Neural crest cell (in vitro differentiated cells): ENCODE data around the gene LAPTM5. TPM values are rescaled to one million over a fixed set of nuclear protein-coding genes. Genes with fewer than 3 reads are reported as not detected.

Source experiments
- DNase-seq: peaks from one replicate; pipeline ENCODE4 v3.0.0; 2021; ENCODE audit warnings: low read depth, mixed read lengths, low spot score
- H3K27ac Mint-ChIP-seq: one replicate; pipeline ENCODE4 v1.8.0; 2021; ENCODE audit warnings: mild to moderate bottlenecking, mixed read lengths; ENCODE audit not compliant: unreplicated experiment
- H3K27me3 Mint-ChIP-seq: 2 replicates; pipeline ENCODE4 v1.8.0; 2021; ENCODE audit warnings: low read depth, mild to moderate bottlenecking, mixed read lengths
- H3K36me3 Mint-ChIP-seq: 2 replicates; pipeline ENCODE4 v1.8.0; 2021; ENCODE audit warnings: low read depth, mild to moderate bottlenecking, mixed read lengths
- H3K4me1 Mint-ChIP-seq: 2 replicates; pipeline ENCODE4 v1.8.0; 2021; ENCODE audit warnings: mixed read lengths
- H3K4me3 Mint-ChIP-seq: one replicate; pipeline ENCODE4 v1.8.0; 2021; ENCODE audit warnings: mild to moderate bottlenecking, mixed read lengths
- H3K9me3 Mint-ChIP-seq: 2 replicates; pipeline ENCODE4 v1.8.0; 2021; ENCODE audit warnings: mixed read lengths
- CTCF ChIP-seq: fragments of 200-600 bp; sonication (generic); conservative IDR thresholded peaks from 2 replicates; pipeline ENCODE4 v1.5.0; 2021; ENCODE audit warnings: antibody characterized with exemption, mild to moderate bottlenecking
- total RNA-seq: library from RNA; stranded (reverse); gene quantifications from 2 replicates; pipeline ENCODE4 v1.2.1, GENCODE V29; 2021

LAPTM5 gene
- total RNA-seq, 1 donor from 2014 or later, result 1.5 TPM

- peak overlapping the region; percentile 99 for H3K27ac Mint-ChIP-seq
- H3K4me3 Mint-ChIP-seq, result peak overlapping the region; percentile 65
- H3K9me3 Mint-ChIP-seq, result no peaks in the 10 kb centered on the region
- H3K27me3 Mint-ChIP-seq, result no peaks in the 10 kb centered on the region
- peaks cover 70% of the 10 kb centered on the region for H3K4me1 Mint-ChIP-seq
- no peak for DNase-seq
- no peaks in the 10 kb centered on the region for H3K36me3 Mint-ChIP-seq
- TF ChIP-seq CTCF, result no peak
Observed at GRCh38 chr1:30785714-30786113, 28.1 kb upstream of the LAPTM5 start.

- Mint-ChIP-seq H3K27me3 (no peaks in the 10 kb centered on the region), H3K4me1 (peaks cover 70% of the 10 kb centered on the region), H3K4me3 (peak overlapping the region; percentile 34), H3K36me3 (no peaks in the 10 kb centered on the region), H3K27ac (peak overlapping the region; percentile 99), H3K9me3 (no peaks in the 10 kb centered on the region)
- TF ChIP-seq CTCF, result no peak
- DNase-seq, result no peak
Observed at GRCh38 chr1:30785181-30785580, 27.6 kb upstream of the LAPTM5 start.

GRCh38 chr1:30783256-30783915, 25.8 kb upstream of the LAPTM5 start:
- no peak for TF ChIP-seq CTCF
- Mint-ChIP-seq H3K27me3 (no peaks in the 10 kb centered on the region), H3K4me3 (peak overlapping the region; percentile 72), H3K27ac (peak overlapping the region; percentile 91), H3K36me3 (no peaks in the 10 kb centered on the region), H3K9me3 (no peaks in the 10 kb centered on the region), H3K4me1 (peaks cover 70% of the 10 kb centered on the region)
- DNase-seq, result no peak

- Mint-ChIP-seq H3K27me3 (no peaks in the 10 kb centered on the region), H3K27ac (peak overlapping the region; percentile 94), H3K36me3 (no peaks in the 10 kb centered on the region), H3K9me3 (no peaks in the 10 kb centered on the region), H3K4me3 (peak overlapping the region; percentile 58), H3K4me1 (peaks cover 64% of the 10 kb centered on the region)
- TF ChIP-seq CTCF, result peak; percentile 70
- peak; percentile 80 for DNase-seq
Observed at GRCh38 chr1:30782361-30783255, 25.0 kb upstream of the LAPTM5 start.

GRCh38 chr1:30781906-30782305, 24.3 kb upstream of the LAPTM5 start:
- no peak for DNase-seq
- Mint-ChIP-seq H3K27me3 (no peaks in the 10 kb centered on the region), H3K36me3 (no peaks in the 10 kb centered on the region), H3K4me3 (no peak overlapping the region), H3K9me3 (no peaks in the 10 kb centered on the region), H3K27ac (no peak overlapping the region), H3K4me1 (peaks cover 59% of the 10 kb centered on the region)
- TF ChIP-seq CTCF, result no peak
